Stimulated activated naive CD4-positive, alpha-beta T cell treated with Interleukin-2 at 50 U/mL for 16 hours (primary cell): Measurements from ENCODE around the gene KCNN4.
"Not testable (repeated sequence)": the region's sequence is repeated elsewhere in the genome, so short reads cannot be mapped to it uniquely, and the experiment has no call there.

ENCODE experiments used
- DNase-seq: peaks from one replicate; lab custom pipeline; 2025; lab: John Stamatoyannopoulos, UW

The KCNN4 gene

GRCh38 chr19:43774103-43774939 lies 6.5 kb downstream of the KCNN4 start:
- no peak for DNase-seq

- DNase-seq: no peak
Observed at GRCh38 chr19:43773725-43774102, 7.1 kb downstream of the KCNN4 start.

- DNase-seq: no peak
Observed at GRCh38 chr19:43769256-43769655, 11.5 kb downstream of the KCNN4 start.

GRCh38 chr19:43768273-43769050 lies 12.3 kb downstream of the KCNN4 start:
- DNase-seq: no peak

GRCh38 chr19:43767818-43768217 lies 13.0 kb downstream of the KCNN4 start:
- DNase-seq: no peak

GRCh38 chr19:43767316-43767715 lies 13.5 kb downstream of the KCNN4 start:
- DNase-seq: no peak

- no peak for DNase-seq
Observed at GRCh38 chr19:43766755-43767043, 14.1 kb downstream of the KCNN4 start.

- DNase-seq: peak; percentile 89
Observed at GRCh38 chr19:43765109-43765876, 15.5 kb downstream of the KCNN4 start.

- DNase-seq: not testable (repeated sequence)
Observed at GRCh38 chr19:43764684-43765083, 16.1 kb downstream of the KCNN4 start.

- DNase-seq: no peak
Observed at GRCh38 chr19:43763473-43763939, 17.3 kb downstream of the KCNN4 start.

GRCh38 chr19:43762814-43763213 lies 18.0 kb downstream of the KCNN4 start:
- no peak for DNase-seq

GRCh38 chr19:43760941-43761340 lies 19.8 kb downstream of the KCNN4 start:
- no peak for DNase-seq

- no peak for DNase-seq
Observed at GRCh38 chr19:43759515-43759914, 21.3 kb downstream of the KCNN4 start.

GRCh38 chr19:43755256-43755801 lies 25.4 kb downstream of the KCNN4 start:
- peak; percentile 76 for DNase-seq

GRCh38 chr19:43754503-43755255 lies 26.1 kb downstream of the KCNN4 start, which contains the start of gene SMG9:
Gene SMG9, minus strand, starts transcription at chr19:43754962. Its CDS starts 4,221 bp downstream, at chr19:43750741.
- DNase-seq: peak; percentile 96

GRCh38 chr19:43754253-43754502 lies 26.6 kb downstream of the KCNN4 start:
- DNase-seq: no peak

- no peak for DNase-seq
Observed at GRCh38 chr19:43752287-43752875, 28.4 kb downstream of the KCNN4 start.

GRCh38 chr19:43751466-43752220 lies 29.1 kb downstream of the KCNN4 start:
- DNase-seq: no peak

GRCh38 chr19:43749898-43750297 lies 30.9 kb downstream of the KCNN4 start:
- no peak for DNase-seq

GRCh38 chr19:43749152-43749551 lies 31.6 kb downstream of the KCNN4 start:
- no peak for DNase-seq

- DNase-seq: no peak
Observed at GRCh38 chr19:43748685-43749084, 32.1 kb downstream of the KCNN4 start.
